Measurements from ENCODE around the gene CAMK2B. TPM values are rescaled to one million over a fixed set of nuclear protein-coding genes. Genes with fewer than 3 reads are reported as not detected.

CAMK2B gene
- total RNA-seq, 4 donors from 2014 or later: 7.0 to 19.3 (median 18.5) TPM

- 97 to 100% methylated on average over 1 of the region's 1 CpG for WGBS, 2 donors
- no peak for TF ChIP-seq POLR2A (IDR thresholded peaks at IDR 0.05)
- TF ChIP-seq, protein P1, sequence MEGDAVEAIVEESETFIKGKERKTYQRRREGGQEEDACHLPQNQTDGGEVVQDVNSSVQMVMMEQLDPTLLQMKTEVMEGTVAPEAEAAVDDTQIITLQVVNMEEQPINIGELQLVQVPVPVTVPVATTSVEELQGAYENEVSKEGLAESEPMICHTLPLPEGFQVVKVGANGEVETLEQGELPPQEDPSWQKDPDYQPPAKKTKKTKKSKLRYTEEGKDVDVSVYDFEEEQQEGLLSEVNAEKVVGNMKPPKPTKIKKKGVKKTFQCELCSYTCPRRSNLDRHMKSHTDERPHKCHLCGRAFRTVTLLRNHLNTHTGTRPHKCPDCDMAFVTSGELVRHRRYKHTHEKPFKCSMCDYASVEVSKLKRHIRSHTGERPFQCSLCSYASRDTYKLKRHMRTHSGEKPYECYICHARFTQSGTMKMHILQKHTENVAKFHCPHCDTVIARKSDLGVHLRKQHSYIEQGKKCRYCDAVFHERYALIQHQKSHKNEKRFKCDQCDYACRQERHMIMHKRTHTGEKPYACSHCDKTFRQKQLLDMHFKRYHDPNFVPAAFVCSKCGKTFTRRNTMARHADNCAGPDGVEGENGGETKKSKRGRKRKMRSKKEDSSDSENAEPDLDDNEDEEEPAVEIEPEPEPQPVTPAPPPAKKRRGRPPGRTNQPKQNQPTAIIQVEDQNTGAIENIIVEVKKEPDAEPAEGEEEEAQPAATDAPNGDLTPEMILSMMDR (IDR thresholded peaks at IDR 0.05): no peak
- intact Hi-C loops (cut with DNase I): no loop called here
- H3K27me3 ChIP-seq: no peaks in the 10 kb centered on the region
- H3K36me3 ChIP-seq: no peaks in the 10 kb centered on the region
- H3K4me1 ChIP-seq: no peaks in the 10 kb centered on the region
- H3K4me3 ChIP-seq (replicated peaks in 1 of 3): no peak overlapping the region
- H3K9me3 ChIP-seq: no peaks in the 10 kb centered on the region
- no peak overlapping the region for H3K27ac ChIP-seq
- DNase-seq: no peak
Observed at GRCh38 chr7:44368885-44369284, 43.5 kb upstream of the CAMK2B start.

DNA sequence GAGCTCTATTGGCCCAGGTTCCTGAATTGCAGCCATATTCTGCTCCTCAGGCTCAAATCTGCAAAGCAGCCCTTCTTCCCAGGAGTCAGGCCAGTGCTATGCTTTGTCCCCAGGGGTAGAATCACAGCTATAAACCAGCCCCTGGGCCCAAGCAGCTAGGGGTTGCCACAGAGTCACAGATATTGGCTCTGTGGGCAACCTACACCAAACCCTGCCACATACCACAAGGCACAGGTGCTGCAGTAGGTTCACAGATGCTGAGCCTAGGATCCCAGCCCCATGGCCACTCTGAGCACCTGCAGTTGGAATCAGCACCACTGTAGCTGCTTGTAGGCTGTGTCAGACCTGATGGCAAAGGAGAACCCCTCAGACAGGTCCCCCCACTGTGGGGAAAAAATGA lies 43.1 kb upstream of the CAMK2B start:
- Histone ChIP-seq H3K4me3 (replicated peaks in 1 of 3) (no peak overlapping the region), H3K4me1 (no peaks in the 10 kb centered on the region), H3K27me3 (no peaks in the 10 kb centered on the region), H3K36me3 (no peaks in the 10 kb centered on the region), H3K27ac (no peak overlapping the region), H3K9me3 (no peaks in the 10 kb centered on the region)
- DNase-seq: no peak
- TF ChIP-seq, protein P1 (IDR thresholded peaks at IDR 0.05): no peak
- TF ChIP-seq POLR2A (IDR thresholded peaks at IDR 0.05): no peak
- intact Hi-C loops (cut with DNase I): no loop called here

DNA sequence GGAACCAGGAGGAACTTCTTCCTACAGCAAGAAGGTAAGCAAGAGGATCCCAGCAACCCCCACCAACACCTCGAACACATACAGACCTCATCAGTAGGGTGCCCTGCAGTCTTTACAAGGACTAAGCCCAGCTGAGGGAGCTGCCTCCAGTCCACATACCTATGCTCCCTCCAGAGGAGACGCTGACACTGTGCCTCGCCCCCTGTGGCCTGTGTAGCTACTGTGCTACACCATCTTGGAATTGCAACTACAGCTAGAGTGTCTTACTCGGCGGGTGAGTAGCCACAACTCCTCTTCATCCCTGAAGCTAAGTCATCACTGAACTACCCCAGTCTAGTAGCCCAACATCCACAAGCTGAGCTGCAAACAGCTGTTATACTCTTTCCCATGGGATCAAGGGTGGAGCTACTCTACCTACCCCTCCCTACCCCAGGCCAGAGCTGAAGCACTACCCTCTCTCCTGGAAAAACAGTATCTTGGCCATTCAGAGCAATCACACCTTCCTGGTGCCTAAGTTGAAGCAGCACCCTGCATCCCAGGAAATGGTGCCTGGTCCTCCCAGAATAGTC lies 42.2 kb upstream of the CAMK2B start:
- DNase-seq: no peak
- H3K27ac ChIP-seq: no peak overlapping the region
- H3K36me3 ChIP-seq: no peaks in the 10 kb centered on the region
- TF ChIP-seq, protein P1 (IDR thresholded peaks at IDR 0.05): no peak
- TF ChIP-seq POLR2A (IDR thresholded peaks at IDR 0.05): no peak
- H3K9me3 ChIP-seq: no peaks in the 10 kb centered on the region
- 86% methylated on average over 4 to 5 of the region's 5 CpGs for WGBS, 2 donors
- no peaks in the 10 kb centered on the region for H3K27me3 ChIP-seq
- H3K4me3 ChIP-seq (replicated peaks in 1 of 3): no peak overlapping the region
- intact Hi-C loops (cut with DNase I): no loop called here
- H3K4me1 ChIP-seq: no peaks in the 10 kb centered on the region

DNA sequence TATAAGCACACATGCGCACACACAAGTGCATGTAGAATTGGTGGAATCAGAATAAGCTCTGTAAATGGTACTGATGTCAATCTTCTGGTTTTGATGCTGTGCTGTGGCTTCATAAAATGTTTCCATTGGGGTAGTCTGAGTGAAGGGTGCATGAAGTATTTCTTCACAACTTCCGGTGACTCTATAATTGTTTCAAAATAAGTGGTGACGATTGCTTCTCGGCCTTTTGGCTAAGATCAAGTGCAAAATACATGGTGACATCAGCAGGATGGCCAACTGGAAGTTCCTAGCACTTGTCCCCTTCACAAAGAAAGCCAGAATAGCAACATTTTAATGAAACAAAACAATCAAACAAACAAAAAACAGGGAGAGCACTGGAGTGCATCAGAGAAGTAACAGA lies 41.6 kb upstream of the CAMK2B start:
- no peak overlapping the region for H3K27ac ChIP-seq
- no peak for TF ChIP-seq POLR2A (IDR thresholded peaks at IDR 0.05)
- TF ChIP-seq, protein P1 (IDR thresholded peaks at IDR 0.05): no peak
- no peak for DNase-seq
- no peak overlapping the region for H3K4me3 ChIP-seq (replicated peaks in 1 of 3)
- 76 to 90% methylated on average over 4 of the region's 4 CpGs for WGBS, 2 donors
- H3K4me1 ChIP-seq: no peaks in the 10 kb centered on the region
- intact Hi-C loops (cut with DNase I): no loop called here
- no peaks in the 10 kb centered on the region for H3K36me3 ChIP-seq
- H3K9me3 ChIP-seq: no peaks in the 10 kb centered on the region
- H3K27me3 ChIP-seq: no peaks in the 10 kb centered on the region

- WGBS, 2 donors: 55 to 66% methylated on average over 2 of the region's 2 CpGs
- Histone ChIP-seq H3K27me3 (no peaks in the 10 kb centered on the region), H3K4me1 (no peaks in the 10 kb centered on the region), H3K27ac (no peak overlapping the region), H3K36me3 (no peaks in the 10 kb centered on the region), H3K4me3 (replicated peaks in 1 of 3) (no peak overlapping the region), H3K9me3 (no peaks in the 10 kb centered on the region)
- intact Hi-C loops (cut with DNase I): no loop called here
- DNase-seq: no peak
- TF ChIP-seq POLR2A (IDR thresholded peaks at IDR 0.05): no peak
- TF ChIP-seq, protein P1 (IDR thresholded peaks at IDR 0.05): no peak
Observed at GRCh38 chr7:44353668-44354067, 28.3 kb upstream of the CAMK2B start.

Measured in thyroid gland (tissue), 4 donors.